Stimulated activated CD8-positive, alpha-beta memory T cell treated with anti-CD3 and anti-CD28 coated beads, Interleukin-15, amount 100 ng/mL, for 4 hours (primary cell): ENCODE data around the gene PPP1R14B.
A peak's percentile ranks its signal among the peaks of the same experiment; 100 is the strongest.

ENCODE experiments used
- DNase-seq, 2 donors: peaks; one replicate each; pipeline ENCODE4 v3.0.0-alpha.2; 2020; ENCODE audit warnings: low read depth in 2 of 2

Gene PPP1R14B

GRCh38 chr11:64210301-64211020, 36.3 kb downstream of the PPP1R14B start:
- no peak for DNase-seq

DNA sequence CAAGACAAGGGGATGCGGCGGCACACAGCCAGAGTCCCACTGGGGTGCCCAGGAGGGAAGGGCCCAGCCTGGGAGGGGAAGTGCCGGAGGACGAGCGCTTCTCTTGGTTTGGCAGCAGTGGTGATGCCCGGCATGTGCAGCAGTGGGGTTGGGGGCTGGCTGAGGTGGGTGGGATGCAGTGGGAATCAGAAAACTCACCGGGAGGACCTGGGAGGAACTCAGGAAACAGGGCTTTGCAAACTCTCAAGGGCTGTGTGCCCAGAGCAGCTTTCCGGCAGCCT, 37.2 kb downstream of the PPP1R14B start:
- no peak for DNase-seq

DNA sequence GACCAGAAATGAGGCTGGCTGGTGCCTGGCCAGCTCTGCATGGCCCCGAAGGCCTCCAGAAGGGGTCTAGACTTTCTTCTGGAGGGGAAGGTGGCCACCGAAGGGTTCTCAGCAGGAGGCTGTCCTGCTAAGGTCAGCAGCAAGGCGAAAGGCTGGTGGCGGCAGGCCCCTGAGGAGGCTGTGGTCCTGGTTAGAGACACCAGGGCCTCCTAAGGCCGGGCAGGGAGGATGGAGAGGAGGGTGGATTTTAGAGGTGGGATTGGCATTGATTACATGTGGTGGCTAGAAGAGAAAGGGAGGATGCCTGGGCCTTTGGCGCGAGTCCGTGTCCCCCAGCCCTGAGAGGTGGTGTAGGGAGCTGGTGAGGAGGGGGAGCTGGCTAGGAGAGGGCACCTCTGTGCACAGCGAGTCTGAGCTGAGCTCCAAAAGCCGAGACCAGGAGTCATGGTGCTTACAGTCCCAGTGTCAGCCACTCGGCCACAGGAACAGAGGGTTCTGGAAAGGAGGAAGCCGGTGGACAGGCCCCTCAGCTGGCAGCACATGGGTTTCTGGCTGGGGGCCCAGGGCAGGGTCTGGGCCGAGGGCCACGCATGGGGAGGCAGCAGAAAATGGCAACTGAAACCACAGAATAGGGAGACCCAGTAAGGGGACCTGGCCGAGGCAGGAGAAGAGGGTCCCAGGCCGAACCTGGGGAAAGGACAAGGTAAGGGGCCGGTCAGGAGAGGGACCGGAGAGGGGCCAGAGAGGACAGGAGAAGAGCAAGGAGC, 37.8 kb downstream of the PPP1R14B start:
- no peak for DNase-seq

GRCh38 chr11:64208086-64208795, 38.5 kb downstream of the PPP1R14B start:
- no peak for DNase-seq

GRCh38 chr11:64207256-64208085, 39.3 kb downstream of the PPP1R14B start:
- DNase-seq = peak; percentile 72 to 82

DNA sequence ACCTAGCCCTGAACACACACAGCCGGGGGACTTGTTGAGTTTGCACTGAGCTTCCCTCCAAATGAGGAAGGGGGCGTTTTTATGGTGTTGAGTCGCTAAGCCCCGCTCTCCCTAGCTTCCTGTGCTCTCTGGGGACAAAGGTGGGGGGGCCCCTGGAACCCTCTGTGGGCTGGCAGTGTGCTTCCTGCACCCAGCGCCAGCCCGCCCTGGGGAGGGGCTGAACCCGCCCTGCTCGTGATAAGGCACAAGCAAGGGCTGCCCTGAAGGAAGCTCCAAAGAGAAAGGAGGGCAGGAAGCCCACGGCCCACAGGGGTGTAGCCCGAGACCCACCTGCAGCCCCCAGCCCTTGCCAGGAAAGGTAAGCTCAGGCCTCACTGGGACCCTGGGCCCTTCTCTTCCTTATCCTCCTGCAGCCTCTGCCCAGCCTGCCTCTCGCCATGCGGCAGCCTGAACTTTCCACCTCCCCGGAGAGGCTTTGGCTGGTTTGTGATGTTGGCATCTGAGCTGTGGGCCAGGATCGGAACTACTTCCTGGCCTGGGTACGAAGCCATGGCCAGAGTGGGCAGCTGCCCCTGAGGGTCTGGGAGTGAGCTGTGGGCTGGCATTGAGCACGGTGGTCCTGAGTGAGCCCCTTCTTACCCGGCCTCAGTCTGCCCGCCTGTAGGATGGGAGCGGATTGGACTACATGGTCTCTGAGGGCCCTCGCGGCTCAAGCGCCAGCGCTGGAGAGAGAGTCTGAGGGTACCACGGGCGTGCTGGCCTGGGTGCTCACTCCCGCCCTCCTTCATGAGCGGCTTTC, 40.1 kb downstream of the PPP1R14B start, which contains the start of gene FERMT3:
FERMT3 (plus strand) TSS at position 265 of the 799 bp plus-strand sequence. CDS start 644 bp downstream, outside the sequence.
- DNase-seq = peak in 1 of 2 donors; percentile 51

DNA sequence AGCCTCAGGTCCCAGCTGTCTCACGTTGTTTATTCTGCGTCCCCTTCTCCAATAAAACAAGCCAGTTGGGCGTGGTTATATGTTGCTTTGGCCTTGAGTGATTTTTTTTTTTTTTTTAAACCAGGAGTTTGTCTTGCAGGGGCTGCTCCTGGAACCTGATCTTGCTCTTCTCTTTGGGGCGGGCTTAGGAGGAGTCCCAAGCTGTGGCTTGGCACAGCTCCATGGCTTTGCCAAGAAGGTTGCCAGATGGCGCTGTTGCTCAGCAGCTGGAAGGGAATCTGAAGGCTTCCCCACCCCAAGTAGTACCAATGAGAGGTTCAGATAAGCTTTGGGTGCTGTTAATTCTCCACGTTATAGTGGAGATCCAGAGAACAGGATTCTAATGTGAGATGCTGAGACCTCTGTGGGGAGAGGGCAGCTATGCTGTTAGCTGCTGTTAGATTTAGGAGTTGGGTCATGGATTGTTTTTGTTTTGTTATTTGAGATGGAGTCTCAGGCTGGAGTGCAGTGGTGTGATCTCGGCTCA, 42.2 kb downstream of the PPP1R14B start:
- DNase-seq = peak in 1 of 2 donors; percentile 62

DNA sequence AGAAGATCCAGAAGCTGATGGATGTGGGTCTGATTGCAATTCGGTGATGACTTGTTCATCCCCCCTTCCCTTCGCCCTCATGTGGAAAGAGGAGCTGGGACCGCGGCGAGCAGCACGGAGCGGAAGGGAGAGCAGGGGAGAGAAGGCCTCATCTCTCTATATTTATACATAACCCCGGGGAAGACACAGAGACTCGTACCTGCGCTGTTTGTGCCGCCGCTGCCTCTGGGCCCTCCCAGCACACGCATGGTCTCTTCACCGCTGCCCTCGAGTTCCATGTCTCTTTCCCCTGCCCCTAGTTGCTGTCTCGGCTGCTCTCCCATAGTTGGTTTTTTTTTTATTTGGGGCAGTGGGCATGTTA, 42.7 kb downstream of the PPP1R14B start:
- no peak for DNase-seq

- no peak for DNase-seq
These were observed 43.2 kb downstream of the PPP1R14B start for GRCh38 chr11:64203421-64204079.

DNA sequence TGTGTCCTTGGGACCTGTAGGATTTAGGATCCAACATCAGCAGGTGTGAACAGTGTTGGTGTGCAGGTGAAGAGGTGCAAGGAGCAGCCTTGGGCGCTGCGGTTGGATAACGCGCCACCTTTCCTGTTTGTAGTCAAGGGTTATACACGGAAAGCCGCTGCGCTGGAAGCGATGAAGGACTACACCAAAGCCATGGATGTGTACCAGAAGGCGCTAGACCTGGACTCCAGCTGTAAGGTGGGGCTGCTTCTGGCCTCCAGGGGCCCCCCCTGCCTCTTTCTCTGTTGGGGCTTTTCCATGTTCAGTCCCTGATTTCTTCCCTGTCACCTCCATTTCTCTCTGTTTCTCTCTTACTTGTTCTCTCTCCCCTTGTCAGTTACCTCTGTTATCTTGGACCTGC, 43.8 kb downstream of the PPP1R14B start:
- no peak for DNase-seq

GRCh38 chr11:64201543-64201942, 45.2 kb downstream of the PPP1R14B start:
- DNase-seq = no peak

- no peak for DNase-seq
These were observed 48.2 kb downstream of the PPP1R14B start for GRCh38 chr11:64198511-64198910.

DNA sequence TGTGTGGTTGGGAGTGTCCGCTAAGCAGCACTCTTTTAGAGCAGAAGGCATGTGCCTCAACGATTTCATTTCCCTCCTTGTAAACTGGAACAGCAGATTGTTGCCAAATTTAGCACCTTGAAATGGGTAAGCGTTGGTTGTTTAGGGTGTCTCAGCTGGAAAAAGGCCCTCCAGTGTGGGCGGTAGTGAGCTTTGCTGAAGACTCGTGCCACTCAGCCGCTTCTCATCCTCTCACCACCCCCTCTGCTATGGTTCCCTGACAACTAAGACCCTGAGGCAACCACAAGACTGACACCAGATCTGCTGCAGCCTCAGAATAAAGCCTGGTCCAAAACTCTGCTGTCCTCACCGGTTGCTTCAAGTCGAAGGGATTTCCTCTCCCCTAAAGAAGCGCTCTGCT, 50.1 kb downstream of the PPP1R14B start:
- no peak for DNase-seq
